Loucy (cell line): ENCODE measurements around the gene THAP7.

Experiments
- H2AFZ ChIP-seq: fragments of 200-600 bp; sonication (generic); 2 replicates; pipeline ENCODE4 v1.6.0; 2016; ENCODE audit warnings: antibody characterized with exemption, mild to moderate bottlenecking, low read length, moderate library complexity
- H3F3A ChIP-seq: fragments of 200-600 bp; 2 replicates; pipeline ENCODE4 v1.6.0; 2016; ENCODE audit warnings: antibody characterized with exemption, low read depth, mild to moderate bottlenecking
- H3K27me3 ChIP-seq: fragments of 200-600 bp; sonication (generic); 2 replicates; pipeline ENCODE4 v1.6.1; 2014; ENCODE audit warnings: low read length, mild to moderate bottlenecking; ENCODE audit not compliant: insufficient read depth, poor library complexity, severe bottlenecking
- H3K36me3 ChIP-seq: fragments of 200-600 bp; sonication (generic); 2 replicates; pipeline ENCODE4 v1.6.1; 2016; ENCODE audit warnings: low read length; ENCODE audit not compliant: insufficient read depth
- H3K4me1 ChIP-seq: fragments of 200-600 bp; sonication (generic); 2 replicates; pipeline ENCODE4 v1.5.1; 2014; ENCODE audit warnings: low read length, mild to moderate bottlenecking; ENCODE audit not compliant: insufficient read depth, poor library complexity, severe bottlenecking
- H3K4me2 ChIP-seq: fragments of 200-600 bp; sonication (generic); 2 replicates; pipeline ENCODE4 v1.6.0; 2014; ENCODE audit warnings: antibody characterized with exemption, low read length, low read depth, mild to moderate bottlenecking; ENCODE audit not compliant: poor library complexity, severe bottlenecking
- H3K4me3 ChIP-seq: fragments of 200-600 bp; sonication (generic); 2 replicates; pipeline ENCODE4 v1.5.1; 2014; ENCODE audit warnings: low read length, mild to moderate bottlenecking, mixed read lengths; ENCODE audit not compliant: poor library complexity, severe bottlenecking
- H3K79me2 ChIP-seq: fragments of 200-600 bp; sonication (generic); 2 replicates; pipeline ENCODE4 v1.6.1; 2014; ENCODE audit warnings: low read length; ENCODE audit not compliant: insufficient read depth
- H3K9ac ChIP-seq: fragments of 200-600 bp; sonication (generic); 2 replicates; pipeline ENCODE4 v1.6.0; 2014; ENCODE audit warnings: mild to moderate bottlenecking, low read depth, low read length, moderate library complexity; ENCODE audit not compliant: poor library complexity, severe bottlenecking
- H3K9me2 ChIP-seq: fragments of 200-600 bp; sonication (generic); replicated peaks from 2 replicates; pipeline ENCODE4 v1.6.1; 2016; ENCODE audit warnings: low read depth, low read length, mixed read lengths
- H3K9me3 ChIP-seq: fragments of 200-600 bp; sonication (generic); 2 replicates; pipeline ENCODE4 v1.6.1; 2014; ENCODE audit warnings: mild to moderate bottlenecking, antibody characterized with exemption, low read length, low read depth; ENCODE audit not compliant: insufficient read depth
- H4K20me1 ChIP-seq: fragments of 200-600 bp; sonication (generic); 2 replicates; pipeline ENCODE4 v1.6.0; 2014; ENCODE audit warnings: antibody characterized with exemption, low read length, mild to moderate bottlenecking; ENCODE audit not compliant: insufficient read depth, poor library complexity, severe bottlenecking
- EZH2phosphoT487 ChIP-seq: fragments of 200-600 bp; IDR thresholded peaks from 2 replicates; pipeline ENCODE4 v1.6.1; 2018; ENCODE audit warnings: antibody characterized with exemption, mild to moderate bottlenecking, moderate library complexity, borderline replicate concordance
- TF ChIP-seq, protein P1 (sequence below): fragments of 200-600 bp; sonication (generic); conservative IDR thresholded peaks from 2 replicates; pipeline ENCODE4 v1.5.1; 2014; ENCODE audit warnings: mild to moderate bottlenecking, antibody characterized with exemption, low read length

Gene THAP7

DNA sequence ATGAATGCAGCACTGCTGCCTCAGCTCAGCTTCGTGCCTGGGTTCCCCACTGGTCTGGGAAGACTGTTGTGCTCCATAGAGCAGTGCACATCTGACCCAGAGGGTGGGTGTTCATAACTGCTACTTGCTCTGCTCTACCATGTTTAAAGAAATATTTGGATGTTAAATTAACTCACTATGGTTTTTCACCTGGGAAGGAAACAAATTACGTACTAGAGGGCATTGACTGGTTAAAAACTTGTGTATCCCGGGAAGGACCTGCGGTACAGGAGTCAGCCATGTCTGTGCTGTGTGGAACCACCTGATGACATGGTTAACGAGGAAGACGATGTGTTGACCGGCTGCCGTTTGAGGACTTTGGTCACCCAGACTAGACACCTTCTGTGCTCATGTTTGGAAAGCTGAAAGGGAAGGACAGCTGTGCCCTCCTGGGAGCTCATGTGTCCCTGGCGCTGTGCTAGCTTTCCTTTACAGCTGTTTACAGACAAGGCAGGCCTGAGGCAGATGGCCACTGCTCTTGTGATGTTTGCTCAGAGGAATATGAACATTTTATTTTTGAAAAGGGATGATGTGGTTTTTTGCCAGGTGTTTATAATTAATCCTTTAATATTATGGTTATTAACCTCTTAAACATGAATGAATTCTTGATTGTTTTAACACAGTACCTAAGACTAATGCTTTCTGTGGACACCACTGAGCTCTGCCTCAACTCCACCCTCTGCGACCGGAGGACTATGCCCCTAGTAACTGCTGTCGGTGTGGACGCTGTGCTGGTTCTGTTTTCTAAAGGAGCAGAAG is 49.2 kb downstream of the THAP7 start:
- Histone ChIP-seq H3K9ac (no peak overlapping the region), H3K4me2 (no peak overlapping the region), H3K9me2 (no peaks in the 10 kb centered on the region), H4K20me1 (peaks cover 50% of the 10 kb centered on the region), H3K36me3 (peaks cover 66% of the 10 kb centered on the region), H3K27me3 (no peaks in the 10 kb centered on the region), H3K4me3 (no peak overlapping the region), H3K9me3 (no peaks in the 10 kb centered on the region), H3K4me1 (no peaks in the 10 kb centered on the region), H3K79me2 (peaks cover 49% of the 10 kb centered on the region), H3F3A (no peaks in the 10 kb centered on the region), H2AFZ (no peak overlapping the region)
- TF ChIP-seq EZH2phosphoT487 = no peak
- TF ChIP-seq, protein P1, sequence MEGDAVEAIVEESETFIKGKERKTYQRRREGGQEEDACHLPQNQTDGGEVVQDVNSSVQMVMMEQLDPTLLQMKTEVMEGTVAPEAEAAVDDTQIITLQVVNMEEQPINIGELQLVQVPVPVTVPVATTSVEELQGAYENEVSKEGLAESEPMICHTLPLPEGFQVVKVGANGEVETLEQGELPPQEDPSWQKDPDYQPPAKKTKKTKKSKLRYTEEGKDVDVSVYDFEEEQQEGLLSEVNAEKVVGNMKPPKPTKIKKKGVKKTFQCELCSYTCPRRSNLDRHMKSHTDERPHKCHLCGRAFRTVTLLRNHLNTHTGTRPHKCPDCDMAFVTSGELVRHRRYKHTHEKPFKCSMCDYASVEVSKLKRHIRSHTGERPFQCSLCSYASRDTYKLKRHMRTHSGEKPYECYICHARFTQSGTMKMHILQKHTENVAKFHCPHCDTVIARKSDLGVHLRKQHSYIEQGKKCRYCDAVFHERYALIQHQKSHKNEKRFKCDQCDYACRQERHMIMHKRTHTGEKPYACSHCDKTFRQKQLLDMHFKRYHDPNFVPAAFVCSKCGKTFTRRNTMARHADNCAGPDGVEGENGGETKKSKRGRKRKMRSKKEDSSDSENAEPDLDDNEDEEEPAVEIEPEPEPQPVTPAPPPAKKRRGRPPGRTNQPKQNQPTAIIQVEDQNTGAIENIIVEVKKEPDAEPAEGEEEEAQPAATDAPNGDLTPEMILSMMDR = no peak

DNA sequence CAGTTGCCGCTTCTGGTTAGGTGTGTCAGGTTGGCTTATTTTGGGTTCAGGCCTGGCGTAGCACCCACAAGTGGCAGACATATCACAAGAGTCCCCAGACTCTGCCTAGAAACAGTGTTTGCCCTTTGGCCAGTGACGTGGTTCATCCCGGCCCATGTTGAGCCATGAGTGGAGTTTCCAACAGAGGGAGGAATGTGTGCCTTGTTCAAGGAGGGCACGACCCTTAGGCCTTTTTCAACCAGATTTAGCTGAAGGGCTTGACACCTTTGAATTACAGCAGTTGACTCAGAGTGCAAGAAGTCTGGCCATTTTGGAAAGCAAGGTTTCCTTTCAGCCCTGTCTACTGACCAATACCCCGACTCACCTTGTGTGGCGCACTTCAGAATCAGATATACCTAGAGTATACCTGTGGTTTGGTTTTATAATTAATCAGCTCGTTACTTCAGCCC is 50.0 kb downstream of the THAP7 start:
- H3K4me3 ChIP-seq = no peak overlapping the region
- TF ChIP-seq, protein P1 = no peak
- no peak for TF ChIP-seq EZH2phosphoT487
- H4K20me1 ChIP-seq = peaks cover 54% of the 10 kb centered on the region
- no peaks in the 10 kb centered on the region for H3F3A ChIP-seq
- H2AFZ ChIP-seq = no peak overlapping the region
- H3K36me3 ChIP-seq = peaks cover 70% of the 10 kb centered on the region
- no peaks in the 10 kb centered on the region for H3K27me3 ChIP-seq
- H3K9ac ChIP-seq = no peak overlapping the region
- no peaks in the 10 kb centered on the region for H3K9me3 ChIP-seq
- no peaks in the 10 kb centered on the region for H3K4me1 ChIP-seq
- no peak overlapping the region for H3K4me2 ChIP-seq
- H3K79me2 ChIP-seq = peaks cover 57% of the 10 kb centered on the region
- H3K9me2 ChIP-seq = no peaks in the 10 kb centered on the region

DNA sequence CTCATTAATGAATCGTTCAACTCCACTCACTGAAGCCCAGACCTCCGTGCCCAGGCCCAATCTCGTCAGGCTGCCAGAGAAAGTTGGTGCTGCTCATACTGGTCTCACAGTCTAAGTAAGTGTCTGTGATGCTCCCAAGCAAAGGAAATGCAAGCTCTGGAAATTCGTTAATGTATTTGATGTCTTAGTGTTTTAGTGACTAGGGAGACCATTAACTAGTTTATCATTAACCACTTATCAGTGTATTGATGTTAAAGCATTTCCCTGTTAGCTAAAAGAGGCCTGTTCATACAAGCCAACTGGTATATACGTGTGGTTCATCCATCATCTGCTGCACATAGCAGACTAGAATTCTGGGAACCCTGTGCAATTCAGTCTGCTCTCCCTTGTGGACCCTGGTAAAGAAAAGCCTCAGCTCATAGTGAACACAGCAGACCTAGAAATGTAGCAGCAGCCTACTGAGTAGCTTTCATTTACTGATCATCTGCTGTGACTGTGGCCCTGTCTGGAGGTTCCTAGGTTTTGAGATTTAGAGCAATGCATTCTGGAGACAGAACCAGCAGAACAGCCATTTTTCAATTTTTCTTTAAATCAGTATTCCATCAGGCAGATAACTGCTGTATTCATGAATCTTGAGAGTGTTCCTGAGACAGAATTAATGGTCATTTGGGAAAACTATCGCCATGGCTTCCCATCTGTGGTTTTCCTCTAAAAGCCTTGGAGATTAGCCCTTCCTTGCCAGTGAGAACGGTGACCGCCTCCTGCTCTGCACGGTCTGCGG is 50.6 kb downstream of the THAP7 start:
- Histone ChIP-seq H3K4me2 (no peak overlapping the region), H3K9ac (no peak overlapping the region), H2AFZ (no peak overlapping the region), H3K79me2 (peaks cover 63% of the 10 kb centered on the region), H3F3A (no peaks in the 10 kb centered on the region), H3K4me3 (no peak overlapping the region), H3K4me1 (no peaks in the 10 kb centered on the region), H4K20me1 (peaks cover 60% of the 10 kb centered on the region), H3K9me3 (no peaks in the 10 kb centered on the region), H3K27me3 (no peaks in the 10 kb centered on the region), H3K9me2 (no peaks in the 10 kb centered on the region), H3K36me3 (peaks cover 76% of the 10 kb centered on the region)
- no peak for TF ChIP-seq EZH2phosphoT487
- TF ChIP-seq, protein P1 = no peak
